Spleen (tissue), 7 donors: ENCODE data around the gene PALLD.

ENCODE experiments used
- CTCF ChIP-seq, 11 experiments: fragments of 200-600 bp in 7 of 11; fragments of 450-650 bp in 4 of 11; sonication (generic) in 4 of 11; IDR thresholded peaks in 8 of 11; conservative IDR thresholded peaks in 3 of 11; 1 replicate in 7 of 11; 2 replicates in 4 of 11; pipeline versions ENCODE4 v1.4.0 to v1.8.0; 2016 to 2021; ENCODE audit warnings: antibody characterized with exemption in 11 of 11, inconsistent platforms in 4 of 11, mild to moderate bottlenecking in 1 of 11
- POLR2AphosphoS5 ChIP-seq, 3 donors: sonication (generic); formaldehyde crosslinking; IDR thresholded peaks; one replicate each; pipeline ENCODE4 v1.5.1; 2017; ENCODE audit warnings: antibody characterized with exemption in 3 of 3
- donor health status: DM: no; HTN: no; CAD: no; lungs with moderate emphysema.
- donor health status: DM: no; HTN: no; CAD: no.
- donor health status: DM: no; HTN: no; CAD: no.

GRCh38 chr4:168736860-168737805 lies 240.3 kb downstream of the PALLD start:
- TF ChIP-seq CTCF (IDR thresholded peaks at IDR 0.05 in 8 of 11, conservative IDR thresholded peaks at IDR 0.05 in 3 of 11): no peak
- TF ChIP-seq POLR2AphosphoS5 (IDR thresholded peaks at IDR 0.05): no peak
